GM06990 (cell line): Measurements from ENCODE around the gene IFT81.
A peak's percentile ranks its signal among the peaks of the same experiment; 100 is the strongest.

Source experiments
- DNase-seq: peaks from one replicate; pipeline ENCODE4 v3.0.0-alpha.2; 2011; ENCODE audit not compliant: insufficient read length; ENCODE audit errors: extremely low read depth
- H3K27me3 ChIP-seq: replicated peaks from 2 replicates; pipeline ENCODE4 v1.6.0; 2011; ENCODE audit warnings: low read length; ENCODE audit not compliant: control insufficient read depth, insufficient read depth
- H3K36me3 ChIP-seq: 2 replicates; pipeline ENCODE4 v1.5.1; 2011; ENCODE audit warnings: low read length; ENCODE audit not compliant: control insufficient read depth, insufficient read depth
- H3K4me3 ChIP-seq: replicated peaks from 2 replicates; pipeline ENCODE4 v1.5.1; 2011; ENCODE audit warnings: low read depth, mild to moderate bottlenecking, control low read depth, low read length
- CTCF ChIP-seq: IDR thresholded peaks from 2 replicates; pipeline ENCODE4 v1.5.1; 2011; ENCODE audit warnings: low read length, control low read depth, mild to moderate bottlenecking, inconsistent platforms; ENCODE audit not compliant: insufficient read depth, poor library complexity, severe bottlenecking

IFT81 gene

GRCh38 chr12:110124269-110124995 is at the start of gene IFT81:
IFT81 (plus strand) TSS chr12:110124357; CDS start chr12:110127381, 3,024 bp downstream.
- Histone ChIP-seq H3K27me3 (no peaks in the 10 kb centered on the region), H3K36me3 (no peaks in the 10 kb centered on the region), H3K4me3 (peak within 1 kb of the TSS; percentile 92)
- DNase-seq: peak; percentile 86
- TF ChIP-seq CTCF: no peak

- Histone ChIP-seq H3K36me3 (no peaks in the 10 kb centered on the region), H3K27me3 (no peaks in the 10 kb centered on the region), H3K4me3 (no peak overlapping the region)
- TF ChIP-seq CTCF: no peak
- DNase-seq: no peak
These were observed 48.3 kb upstream of the IFT81 start for GRCh38 chr12:110075880-110076279.

GRCh38 chr12:110077800-110078199 is 46.4 kb upstream of the IFT81 start:
- H3K36me3 ChIP-seq: no peaks in the 10 kb centered on the region
- no peak for DNase-seq
- H3K27me3 ChIP-seq: no peaks in the 10 kb centered on the region
- no peak for TF ChIP-seq CTCF
- no peak overlapping the region for H3K4me3 ChIP-seq

- Histone ChIP-seq H3K4me3 (peak overlapping the region; percentile 55), H3K36me3 (no peaks in the 10 kb centered on the region), H3K27me3 (no peaks in the 10 kb centered on the region)
- DNase-seq: peak; percentile 71
- no peak for TF ChIP-seq CTCF
These were observed 44.4 kb upstream of the IFT81 start for GRCh38 chr12:110079477-110080400.

- DNase-seq: no peak
- Histone ChIP-seq H3K4me3 (peak overlapping the region; percentile 55; the same call in 1 of the 2 replicates), H3K36me3 (no peaks in the 10 kb centered on the region), H3K27me3 (no peaks in the 10 kb centered on the region)
- no peak for TF ChIP-seq CTCF
These were observed 43.7 kb upstream of the IFT81 start for GRCh38 chr12:110080410-110080809.
